Left hindlimb (tissue), 1 donor: ENCODE data around the gene TECRL.

ENCODE experiments used
- DNase-seq: peaks from one replicate; pipeline ENCODE4 v3.0.0-alpha.2; 2018

Gene TECRL

DNA sequence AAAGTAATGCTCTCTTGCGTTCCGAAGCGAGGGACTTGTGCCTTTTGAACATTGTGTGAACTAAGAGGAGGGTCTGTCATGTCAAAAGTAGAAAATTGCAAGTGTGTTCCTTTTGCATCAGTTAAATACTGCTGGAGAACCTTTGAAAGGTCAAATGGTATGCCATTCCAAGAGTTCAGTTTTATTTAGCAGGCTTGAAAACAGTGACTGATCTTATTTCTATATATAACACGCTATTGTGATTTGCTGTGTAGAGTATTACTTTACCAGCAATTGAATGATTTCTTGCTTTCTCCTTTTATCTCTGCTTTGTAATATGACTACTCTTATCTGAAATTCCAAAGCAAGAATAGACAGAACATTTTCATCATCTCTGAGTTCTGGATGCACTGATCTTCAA, at the start of gene TECRL:
TECRL (minus strand) TSS at position 151 of the 400 bp plus-strand sequence; CDS start at position 52, 99 bp downstream.
- DNase-seq = no peak

- DNase-seq = no peak
Measured at GRCh38 chr4:64432674-64433073, 23.4 kb upstream of the TECRL start.

DNA sequence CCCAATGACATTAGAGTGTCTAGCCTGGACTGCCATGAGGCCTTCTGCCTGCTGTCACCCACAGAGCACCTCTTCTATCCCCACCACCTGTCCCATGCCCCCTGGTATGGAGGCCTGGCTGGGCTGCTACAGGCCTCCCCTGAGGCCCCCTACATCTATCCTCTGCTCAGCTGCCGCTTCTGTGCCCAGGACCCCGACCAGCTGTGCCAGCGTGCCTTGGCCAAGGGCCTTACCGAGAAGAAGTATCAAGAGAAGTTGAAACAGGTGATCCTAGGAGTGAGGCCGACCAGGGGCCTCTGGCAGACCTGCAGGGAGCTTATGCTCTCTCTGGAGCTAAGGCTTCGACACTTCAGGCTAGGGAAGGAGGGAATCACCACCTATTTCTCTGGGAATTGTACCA, 21.7 kb upstream of the TECRL start:
- DNase-seq = no peak

DNA sequence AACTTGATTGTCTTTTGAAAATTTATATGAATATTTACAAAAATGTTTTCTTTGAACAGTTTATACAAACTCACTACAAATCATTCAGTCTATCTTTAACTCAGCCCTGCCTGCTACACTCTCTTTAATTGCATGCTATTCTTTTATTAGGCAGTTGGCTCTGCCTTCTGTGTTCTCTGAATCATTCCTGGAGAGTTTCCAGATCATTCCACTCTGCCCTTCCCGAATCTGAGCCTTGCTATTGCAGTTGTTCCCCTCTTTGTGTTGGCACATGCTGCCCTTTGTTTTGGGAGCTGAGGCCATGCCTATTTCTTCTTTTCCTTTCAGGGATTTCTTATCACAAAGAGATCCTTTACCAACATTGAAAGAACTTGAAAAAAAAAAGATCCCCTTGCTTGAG, 8.7 kb upstream of the TECRL start:
- no peak for DNase-seq

GRCh38 chr4:64407000-64407399, 2.2 kb downstream of the TECRL start:
- DNase-seq = no peak

DNA sequence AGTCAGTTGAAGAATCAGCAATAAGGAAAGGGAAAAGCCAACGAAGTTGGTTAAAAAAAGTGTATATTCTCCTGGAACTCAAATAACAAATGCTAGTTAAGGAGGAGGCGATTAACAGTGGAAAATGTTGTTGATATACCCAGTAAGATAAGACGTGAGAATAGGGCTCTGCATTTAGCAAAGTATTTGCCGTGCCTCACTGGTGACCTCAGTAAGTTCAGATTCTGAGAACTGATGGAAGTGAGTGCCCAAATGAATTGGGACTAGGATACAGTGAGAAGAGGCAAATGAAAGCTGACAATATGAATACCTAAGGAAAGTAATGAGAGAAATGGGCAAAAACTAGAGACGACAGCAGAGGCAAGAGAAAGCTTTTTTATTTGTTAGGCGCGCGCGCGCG, 3.5 kb downstream of the TECRL start:
- no peak for DNase-seq

- no peak for DNase-seq
Measured at GRCh38 chr4:64402684-64403083, 6.6 kb downstream of the TECRL start.

DNA sequence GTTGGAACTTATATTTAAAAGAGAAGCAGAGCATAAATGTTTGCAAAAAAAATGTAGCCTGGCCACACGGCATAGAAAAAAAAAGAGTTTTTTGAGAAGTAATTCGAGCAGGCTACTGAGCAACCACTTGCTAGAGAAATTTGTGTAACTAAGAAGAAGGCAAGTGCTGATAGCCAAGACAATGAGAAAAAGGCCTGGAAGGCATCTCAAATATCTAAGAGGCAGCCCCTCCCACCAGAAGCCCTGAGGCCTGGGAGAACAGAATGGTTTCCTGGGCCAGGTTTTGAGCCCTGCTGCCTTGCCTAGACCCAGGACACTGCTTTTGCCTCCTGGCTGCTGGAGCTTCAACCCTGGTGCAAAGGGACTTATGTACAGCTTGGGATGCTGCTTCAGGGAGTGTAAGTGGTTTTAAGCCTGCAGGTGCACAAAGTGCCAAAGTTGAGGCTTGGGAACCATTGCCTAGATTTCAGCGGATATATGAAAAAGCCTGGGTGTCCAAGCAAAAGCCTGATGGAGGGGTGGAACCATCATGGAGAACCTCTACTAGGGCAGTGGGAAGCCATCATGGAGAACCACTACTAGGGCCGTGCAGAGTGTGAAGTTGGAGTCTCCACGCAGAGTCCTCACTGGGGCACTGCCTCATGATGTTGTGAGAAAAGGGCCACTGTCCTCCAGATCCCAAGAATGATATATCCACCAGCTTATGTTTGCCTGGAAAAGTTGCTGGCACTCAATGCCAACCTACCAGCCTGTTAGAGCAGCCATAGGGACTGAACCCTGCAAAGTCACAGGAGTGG, 9.7 kb downstream of the TECRL start:
- DNase-seq = no peak

DNA sequence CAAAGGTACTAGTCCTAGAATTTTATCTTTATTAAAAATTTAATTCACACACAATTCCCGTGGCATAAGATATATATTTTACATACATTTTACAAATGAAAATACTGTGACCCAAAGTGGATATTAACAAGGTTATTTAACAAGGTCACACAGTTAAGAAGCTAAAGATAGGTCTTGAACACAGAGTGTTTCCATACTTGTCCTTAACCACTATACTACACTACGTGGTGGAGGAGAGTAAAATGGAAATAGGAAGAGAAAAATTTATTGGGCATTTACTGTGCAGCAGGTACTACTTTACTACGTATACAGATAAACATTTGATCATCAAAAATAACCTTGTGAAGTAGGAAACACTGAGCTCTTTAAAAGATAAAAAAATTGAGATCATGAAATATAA, 14.8 kb downstream of the TECRL start:
- DNase-seq = no peak

GRCh38 chr4:64388252-64388651, 21.0 kb downstream of the TECRL start:
- no peak for DNase-seq

- DNase-seq = no peak
Measured at GRCh38 chr4:64385220-64385619, 24.0 kb downstream of the TECRL start.

DNA sequence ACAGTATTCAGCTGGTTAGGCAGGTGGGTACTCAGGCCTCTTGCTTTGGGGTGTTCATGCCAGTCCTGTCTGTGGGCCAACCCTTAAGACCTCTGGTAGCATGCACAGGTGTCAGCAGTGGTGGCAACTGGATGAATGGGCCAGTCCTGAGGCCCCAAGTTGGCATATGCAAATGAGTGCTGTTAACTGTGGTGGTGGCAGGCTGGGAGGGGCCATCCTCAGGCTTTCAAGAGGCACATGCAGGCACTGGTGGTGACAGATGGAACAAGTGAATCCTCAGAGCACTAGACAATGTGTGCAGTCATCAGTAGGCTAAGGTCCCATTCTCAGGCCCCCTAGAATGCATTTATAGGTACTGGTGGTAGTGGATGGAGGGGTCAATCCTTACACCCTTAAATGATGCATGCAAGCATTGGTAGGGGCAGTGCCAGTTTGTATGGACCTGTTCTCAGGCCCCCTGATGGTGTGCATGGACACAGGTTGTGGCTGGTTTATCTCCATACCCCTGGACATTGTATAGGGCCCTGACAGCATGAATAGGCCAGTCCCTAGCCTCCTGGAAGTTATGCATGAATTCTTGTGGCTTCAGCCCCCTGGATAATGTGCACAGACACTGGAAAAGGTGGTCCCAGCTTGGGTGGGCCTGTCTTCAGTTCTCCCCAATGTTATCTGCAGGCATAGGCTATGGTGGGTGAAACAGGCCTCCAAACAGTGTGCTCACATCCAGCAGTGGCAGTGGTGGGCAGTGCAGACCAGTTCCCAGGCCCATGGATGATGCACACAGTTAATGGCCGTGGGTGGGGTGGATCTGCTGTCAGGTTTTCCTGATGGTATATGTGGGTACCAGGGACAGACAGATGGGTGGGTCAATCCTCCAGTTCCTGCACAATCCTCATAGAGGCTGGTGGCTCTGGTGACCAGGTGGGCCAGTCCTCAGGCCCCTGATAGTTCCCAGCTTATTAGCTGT, 24.7 kb downstream of the TECRL start:
- DNase-seq = no peak

DNA sequence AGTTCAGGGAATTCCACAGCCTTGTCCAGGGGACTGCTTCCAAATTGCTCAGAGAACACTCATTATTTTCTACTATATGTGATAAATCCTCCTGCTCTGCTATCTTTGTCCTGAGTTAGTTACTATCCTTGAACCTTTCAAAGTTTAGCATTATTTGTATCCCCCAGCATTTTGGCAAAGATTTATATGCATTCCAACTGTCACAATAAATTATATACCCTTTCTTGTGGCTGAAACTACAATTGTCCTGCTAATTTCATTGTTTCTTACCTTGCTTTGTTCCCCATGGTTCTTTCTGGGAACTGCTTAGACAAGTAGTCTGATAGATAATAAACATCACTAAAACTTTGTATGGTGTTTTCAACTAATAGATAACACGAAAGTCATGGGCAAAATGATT, 40.5 kb downstream of the TECRL start:
- DNase-seq = no peak

GRCh38 chr4:64361399-64361740, 47.9 kb downstream of the TECRL start:
- no peak for DNase-seq

- no peak for DNase-seq
Measured at GRCh38 chr4:64360664-64361398, 48.4 kb downstream of the TECRL start.

- DNase-seq = no peak
Measured at GRCh38 chr4:64359489-64359888, 49.8 kb downstream of the TECRL start.

GRCh38 chr4:64353904-64354303, 55.3 kb downstream of the TECRL start:
- no peak for DNase-seq

DNA sequence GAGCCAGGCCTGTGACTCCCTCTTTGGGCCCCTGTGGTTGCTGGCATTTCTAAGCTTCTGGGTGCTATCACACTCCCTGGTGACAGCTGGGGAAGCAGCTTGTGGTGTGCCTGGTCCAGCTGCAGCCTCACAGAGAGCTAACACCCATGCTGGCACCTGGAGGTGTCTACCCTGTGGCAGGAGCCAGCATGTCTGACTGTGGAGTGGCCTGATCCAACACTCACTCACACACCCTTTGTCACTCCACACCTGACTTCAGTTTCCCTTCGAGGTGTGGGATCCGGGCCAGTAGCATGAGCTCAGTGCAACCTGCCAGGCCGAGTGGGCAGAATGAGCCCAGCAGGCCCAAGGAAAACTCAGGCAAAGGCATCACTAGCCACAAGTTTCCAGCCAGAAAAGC, 67.5 kb downstream of the TECRL start:
- DNase-seq = no peak

- peak; percentile 28 for DNase-seq
Measured at GRCh38 chr4:64340218-64341110, 68.8 kb downstream of the TECRL start.

GRCh38 chr4:64334964-64335363, 74.3 kb downstream of the TECRL start:
- no peak for DNase-seq

DNA sequence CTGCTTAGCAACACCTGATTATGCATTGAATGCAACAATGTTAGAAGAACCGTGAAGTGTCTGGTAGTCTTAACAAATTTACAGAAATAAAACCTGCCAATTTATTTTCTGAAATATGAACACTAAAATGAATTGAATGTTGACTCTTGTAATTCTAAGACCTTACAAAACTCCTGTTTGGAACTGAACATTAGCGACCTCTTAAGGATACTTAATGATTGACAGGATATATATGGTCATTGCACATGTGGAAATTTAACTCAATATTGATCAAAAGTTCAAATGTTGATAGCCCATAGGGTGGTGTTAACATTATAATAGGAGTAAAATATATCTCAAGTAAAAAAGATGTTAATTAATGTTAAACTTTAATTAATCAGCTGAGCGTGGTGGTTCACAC, 79.1 kb downstream of the TECRL start:
- no peak for DNase-seq

DNA sequence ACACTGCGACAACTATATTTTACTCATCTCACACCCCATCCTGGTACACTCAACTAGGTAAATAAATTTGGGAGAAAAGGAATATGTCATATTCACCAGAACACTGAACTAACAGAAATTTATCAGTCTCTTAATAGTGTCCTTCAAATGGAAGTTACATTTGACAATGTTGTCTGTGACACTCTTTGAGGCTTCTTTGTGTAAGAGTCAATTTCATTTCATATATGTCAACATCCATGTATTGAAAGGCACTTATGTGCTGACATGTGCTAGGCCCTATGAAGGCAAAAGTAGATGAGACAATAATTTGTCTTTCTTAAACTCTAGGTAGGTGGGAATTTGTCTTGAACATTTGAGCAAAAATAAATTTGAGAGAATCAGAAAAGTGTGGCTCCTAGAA, 82.0 kb downstream of the TECRL start:
- no peak for DNase-seq
